Kidney (tissue), 14 donors: ENCODE measurements around the gene TMEM63A. TPM values are rescaled to one million over a fixed set of nuclear protein-coding genes. Genes with fewer than 3 reads are reported as not detected.

Experiments used
- DNase-seq, 5 donors: peaks; one replicate each; pipeline ENCODE4 v3.0.0-alpha.2; 2013 to 2020
- FAIRE-seq: peaks from 2 replicates; lab custom pipeline; 2012; peaks lifted over from hg19 to GRCh38; lab: Jason Lieb, UNC
- H3K27ac ChIP-seq, 2 donors: one replicate each; pipeline ENCODE4 v1.7.0; 2013; ENCODE audit warnings: low read depth in 2 of 2, low read length in 2 of 2, inconsistent platforms in 1 of 2
- H3K27me3 ChIP-seq: one replicate; pipeline ENCODE4 v1.7.1; 2013; ENCODE audit warnings: low read length, inconsistent platforms; ENCODE audit not compliant: control insufficient read depth, insufficient read depth
- H3K36me3 ChIP-seq, 3 donors: one replicate each; pipeline versions ENCODE4 v1.7.0 to v1.7.1; 2013; ENCODE audit warnings: low read length in 3 of 3, control low read depth in 1 of 3, inconsistent platforms in 1 of 3; ENCODE audit not compliant: insufficient read depth in 3 of 3, control insufficient read depth in 2 of 3
- H3K4me1 ChIP-seq, 3 donors: one replicate each; pipeline versions ENCODE4 v1.7.0 to v1.7.1; 2013; ENCODE audit warnings: low read length in 3 of 3, inconsistent platforms in 1 of 3, low read depth in 1 of 3; ENCODE audit not compliant: control insufficient read depth in 2 of 3, insufficient read depth in 2 of 3
- H3K4me3 ChIP-seq, 3 donors: one replicate each; pipeline versions ENCODE4 v1.7.0 to v1.8.1; 2013; ENCODE audit warnings: low read length in 3 of 3, control low read depth in 1 of 3, inconsistent platforms in 1 of 3
- H3K9ac ChIP-seq, 3 donors: one replicate each; pipeline versions ENCODE4 v1.7.0 to v1.7.1; 2013; ENCODE audit warnings: low read length in 3 of 3, control low read depth in 1 of 3, inconsistent platforms in 1 of 3
- H3K9me3 ChIP-seq, 3 donors: one replicate each; pipeline versions ENCODE4 v1.7.0 to v1.7.1; 2013; ENCODE audit warnings: low read length in 3 of 3, control low read depth in 1 of 3, inconsistent platforms in 1 of 3; ENCODE audit not compliant: control insufficient read depth in 2 of 3, insufficient read depth in 1 of 3
- CTCF ChIP-seq: IDR thresholded peaks from 3 replicates; pipeline ENCODE4 v1.5.1; 2012; ENCODE audit warnings: mild to moderate bottlenecking, moderate library complexity, borderline replicate concordance; ENCODE audit not compliant: insufficient read depth; ENCODE audit errors: extremely low read depth
- intact Hi-C: fragments of 100-400 bp; cut with DNase I; formaldehyde crosslinking; loops from one replicate; pipeline ENCODE4 v1.11.1; 2022
- polyA plus RNA-seq: library from polyadenylated mRNA; stranded (reverse); fragments of 350-450 nt; fragmentation: Illumina TruSeq; extraction: RNeasy Lipid Tissue Mini Kit (QIAGEN cat#74804); gene quantifications from one replicate; pipeline ENCODE4 v1.2.3, GENCODE V29; 2014; ENCODE audit warnings: low read depth, low replicate concordance; ENCODE audit not compliant: insufficient read depth
- total RNA-seq: library from RNA; stranded (reverse); fragmentation: NEBNext Ultra II Directional; extraction: Animal tissue kit (Norgen Biotek cat#: 25700); gene quantifications from one replicate; pipeline ENCODE4 v1.2.1, GENCODE V29; 2021
- donor health status: control.
- donor health status: control.
- donor health status: control.
- donor health status: control.
- donor health status: control.
- donor health status: DM: yes; HTN: yes; CAD: no.
- donor health status: Normal renal cell carcinoma (clear cell type).

Gene TMEM63A
- total and polyA plus RNA-seq, 2 donors from 2014 or later = 25.5 to 159 TPM

DNA sequence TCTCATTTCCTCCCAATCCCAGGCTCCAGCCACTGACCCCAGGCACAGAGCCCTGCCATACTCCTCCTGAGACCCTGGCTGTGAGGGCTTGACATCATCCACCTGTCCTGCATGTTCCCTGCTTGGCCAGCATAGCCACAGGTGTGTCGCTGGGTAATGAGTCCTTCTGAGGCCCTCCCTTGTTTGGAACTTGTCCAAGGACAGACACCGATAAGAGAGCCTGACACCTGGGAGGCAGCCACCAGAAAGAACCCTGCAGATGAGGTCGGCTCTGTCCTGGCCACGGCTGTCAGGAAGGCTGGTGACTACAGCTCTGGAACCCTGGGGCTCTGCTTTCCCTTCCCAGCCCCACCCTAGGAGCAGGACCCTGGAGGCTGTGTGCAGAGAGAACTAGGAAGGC, 34.6 kb downstream of the TMEM63A start:
- Histone ChIP-seq H3K9me3 (no peaks in the 10 kb centered on the region), H3K4me1 (peaks cover 0 to 3% (median 0%) of the 10 kb centered on the region in 3 donors), H3K27me3 (no peaks in the 10 kb centered on the region), H3K27ac (no peak overlapping the region), H3K9ac (no peak overlapping the region), H3K36me3 (peaks cover 2 to 39% (median 11%) of the 10 kb centered on the region in 3 donors), H3K4me3 (no peak overlapping the region)
- intact Hi-C loops = no loop called here
- TF ChIP-seq CTCF = no peak
- DNase-seq = peak in 1 of 5 donors; percentile 30
- FAIRE-seq = no peak

DNA sequence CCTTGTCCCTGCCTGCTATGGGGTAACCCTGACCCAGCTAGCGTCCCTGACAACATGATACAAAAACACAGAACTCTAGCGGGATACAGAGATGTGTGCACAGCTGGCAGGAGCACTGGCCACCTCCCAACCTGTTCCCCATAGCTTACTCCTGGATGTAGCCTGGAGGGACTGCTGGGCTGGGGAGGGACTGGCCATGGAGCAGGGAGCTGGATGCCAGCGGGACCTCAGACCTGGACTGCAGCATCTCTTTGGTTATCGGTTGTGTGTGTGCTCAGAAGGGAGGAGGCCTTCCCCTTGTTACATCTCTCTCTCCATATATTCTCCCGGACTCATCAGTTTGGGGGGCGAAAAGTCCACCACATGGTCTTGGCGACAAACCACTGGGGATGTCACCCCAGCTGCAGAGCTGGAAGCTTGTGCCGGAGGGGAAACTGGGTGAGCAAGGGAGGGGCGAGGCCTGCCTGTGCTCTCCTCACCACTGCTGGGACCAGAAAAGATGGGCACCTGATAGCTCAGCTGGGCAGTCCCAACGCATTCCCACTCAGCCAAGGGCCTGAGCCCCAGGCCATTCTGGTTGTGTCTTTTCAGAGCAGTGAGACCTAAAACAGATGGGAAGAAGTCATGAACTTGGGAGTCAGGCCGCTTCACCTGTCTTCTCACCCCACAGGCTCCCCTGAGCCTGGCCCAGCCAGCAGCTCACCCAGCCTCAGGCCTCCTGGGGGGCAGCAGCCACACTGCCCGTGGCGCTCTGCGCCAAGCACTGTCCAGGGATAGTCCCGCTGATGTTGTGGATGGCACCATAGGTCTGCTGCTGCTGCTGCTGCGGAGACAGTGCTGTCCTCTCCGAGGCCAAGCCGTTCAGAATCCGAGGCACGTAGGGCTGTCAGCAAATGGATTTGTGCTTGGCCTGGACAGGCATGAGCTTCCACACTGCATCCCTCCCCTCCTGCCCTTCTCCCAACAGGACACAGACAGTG, 35.6 kb downstream of the TMEM63A start:
- Histone ChIP-seq H3K4me1 (no peaks in the 10 kb centered on the region), H3K27me3 (no peaks in the 10 kb centered on the region), H3K36me3 (peaks cover 0 to 33% (median 8%) of the 10 kb centered on the region in 3 donors), H3K4me3 (no peak overlapping the region), H3K9me3 (no peaks in the 10 kb centered on the region), H3K9ac (no peak overlapping the region), H3K27ac (no peak overlapping the region)
- no peak for TF ChIP-seq CTCF
- intact Hi-C loops = no loop called here
- DNase-seq (peak in 1 of 5 donors; percentile 46), FAIRE-seq (no peak)

DNA sequence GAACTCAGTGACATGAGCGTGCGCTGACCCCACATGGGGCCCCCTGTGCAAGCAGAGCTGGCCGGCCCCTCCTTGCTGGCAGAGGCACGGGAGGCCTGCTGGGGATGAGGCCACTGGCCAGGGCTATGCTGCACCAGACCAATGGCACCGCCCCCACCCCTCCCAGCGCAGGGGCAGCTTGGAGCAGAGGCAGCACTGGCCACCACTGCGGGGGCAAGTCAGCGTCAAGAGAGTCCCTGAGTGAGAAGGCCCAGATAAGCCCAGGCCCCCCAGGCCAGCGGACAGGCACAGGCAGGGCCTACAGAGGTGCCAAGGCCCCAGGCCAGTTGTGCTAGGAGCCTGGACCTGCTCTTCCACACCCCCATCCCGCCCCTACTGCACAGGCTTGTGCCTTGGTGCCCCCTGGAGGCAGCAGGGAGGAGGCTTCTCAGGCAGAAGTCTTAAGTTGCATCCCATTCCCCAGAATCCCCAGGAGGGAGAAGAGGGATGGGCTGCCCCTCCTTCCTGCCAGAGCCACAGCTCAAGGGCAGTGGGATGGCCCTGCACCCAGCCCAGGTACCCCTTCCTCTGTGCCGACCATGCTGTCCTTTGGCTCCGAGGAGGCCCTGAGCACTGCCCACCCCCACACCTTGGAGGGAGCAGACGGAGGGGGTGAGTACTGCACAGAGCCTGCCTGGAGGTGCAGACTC, 36.5 kb downstream of the TMEM63A start:
- H3K36me3 ChIP-seq = peaks cover 0 to 33% (median 8%) of the 10 kb centered on the region in 3 donors
- DNase-seq = peak; percentile 79 to 90 (median 84)
- FAIRE-seq = no peak
- H3K27ac ChIP-seq = no peak overlapping the region
- no peak overlapping the region for H3K4me3 ChIP-seq
- peak; percentile 67 for TF ChIP-seq CTCF
- no peaks in the 10 kb centered on the region for H3K27me3 ChIP-seq
- H3K9ac ChIP-seq = no peak overlapping the region
- H3K9me3 ChIP-seq = no peaks in the 10 kb centered on the region
- intact Hi-C loops = no loop called here
- H3K4me1 ChIP-seq = no peaks in the 10 kb centered on the region
